DND-41 (cell line): ENCODE data around the gene ROPN1B.

Source experiments
- ATAC-seq: fragments of 200-7000 bp; cut with Tn5 transposase; 3 replicates; pipeline ENCODE4 v1.9.1; 2021; ENCODE audit warnings: low read depth; ENCODE audit not compliant: insufficient read depth
- DNase-seq: peaks from one replicate; pipeline ENCODE4 v3.0.0-alpha.2; 2020
- H2AFZ ChIP-seq: 2 replicates; pipeline ENCODE4 v1.6.0; 2012; ENCODE audit warnings: low read depth, low read length
- H3K27ac ChIP-seq: 2 replicates; pipeline ENCODE4 v1.5.1; 2012; ENCODE audit warnings: low read length, inconsistent platforms
- H3K27me3 ChIP-seq: fragments of 200-600 bp; sonication (generic); 2 replicates; pipeline ENCODE4 v1.6.0; 2012; ENCODE audit warnings: low read length, mild to moderate bottlenecking, inconsistent platforms; ENCODE audit not compliant: insufficient read depth, poor library complexity
- H3K36me3 ChIP-seq: 2 replicates; pipeline ENCODE4 v1.5.1; 2012; ENCODE audit warnings: low read length, inconsistent platforms; ENCODE audit not compliant: insufficient read depth
- H3K4me1 ChIP-seq: 2 replicates; pipeline ENCODE4 v1.5.1; 2012; ENCODE audit warnings: mild to moderate bottlenecking, low read length; ENCODE audit not compliant: insufficient read depth
- H3K4me2 ChIP-seq: 2 replicates; pipeline ENCODE4 v1.6.0; 2012; ENCODE audit warnings: mild to moderate bottlenecking, moderate library complexity, low read length, inconsistent platforms; ENCODE audit not compliant: insufficient read depth
- H3K4me3 ChIP-seq, 2 experiments: fragments of 200-600 bp in 1 of 2; shearing (Covaris generic) in 1 of 2; 2 replicates each; pipeline ENCODE4 v1.5.1; 2012 to 2016; ENCODE audit warnings: inconsistent platforms in 2 of 2, low read length in 2 of 2, mild to moderate bottlenecking in 2 of 2, low read depth in 1 of 2, moderate library complexity in 1 of 2
- H3K79me2 ChIP-seq: 2 replicates; pipeline ENCODE4 v1.6.0; 2012; ENCODE audit warnings: low read length, inconsistent platforms; ENCODE audit not compliant: insufficient read depth
- H3K9ac ChIP-seq: 2 replicates; pipeline ENCODE4 v1.6.0; 2012; ENCODE audit warnings: low read depth, mild to moderate bottlenecking, inconsistent platforms, low read length, moderate library complexity
- H3K9me3 ChIP-seq: 2 replicates; pipeline ENCODE4 v1.5.1; 2012; ENCODE audit warnings: low read length, moderate library complexity, mild to moderate bottlenecking, inconsistent platforms; ENCODE audit not compliant: insufficient read depth, severe bottlenecking
- H4K20me1 ChIP-seq: 2 replicates; pipeline ENCODE4 v1.6.0; 2012; ENCODE audit warnings: low read length; ENCODE audit not compliant: insufficient read depth
- EZH2 ChIP-seq: IDR thresholded peaks from 3 replicates; pipeline ENCODE4 v1.6.1; 2012; ENCODE audit warnings: borderline replicate concordance, low read depth, mild to moderate bottlenecking, moderate library complexity, low read length, inconsistent platforms; ENCODE audit not compliant: severe bottlenecking
- TF ChIP-seq, protein P1 (sequence below): IDR thresholded peaks from 2 replicates; pipeline ENCODE4 v1.5.1; 2012; ENCODE audit warnings: borderline replicate concordance, low read length, moderate library complexity, mild to moderate bottlenecking; ENCODE audit not compliant: poor library complexity, severe bottlenecking; ENCODE audit errors: extremely low read depth

The ROPN1B gene

GRCh38 chr3:126016616-126017015 is 47.6 kb downstream of the ROPN1B start:
- Histone ChIP-seq H3K27ac (no peak overlapping the region), H3K4me1 (no peaks in the 10 kb centered on the region), H3K79me2 (no peaks in the 10 kb centered on the region), H3K27me3 (no peaks in the 10 kb centered on the region), H3K4me3 (no peak overlapping the region), H4K20me1 (no peaks in the 10 kb centered on the region), H3K9ac (no peak overlapping the region), H2AFZ (no peak overlapping the region), H3K36me3 (no peaks in the 10 kb centered on the region), H3K4me2 (no peak overlapping the region), H3K9me3 (no peaks in the 10 kb centered on the region)
- ATAC-seq (no peak), DNase-seq (no peak)
- TF ChIP-seq, protein P1, sequence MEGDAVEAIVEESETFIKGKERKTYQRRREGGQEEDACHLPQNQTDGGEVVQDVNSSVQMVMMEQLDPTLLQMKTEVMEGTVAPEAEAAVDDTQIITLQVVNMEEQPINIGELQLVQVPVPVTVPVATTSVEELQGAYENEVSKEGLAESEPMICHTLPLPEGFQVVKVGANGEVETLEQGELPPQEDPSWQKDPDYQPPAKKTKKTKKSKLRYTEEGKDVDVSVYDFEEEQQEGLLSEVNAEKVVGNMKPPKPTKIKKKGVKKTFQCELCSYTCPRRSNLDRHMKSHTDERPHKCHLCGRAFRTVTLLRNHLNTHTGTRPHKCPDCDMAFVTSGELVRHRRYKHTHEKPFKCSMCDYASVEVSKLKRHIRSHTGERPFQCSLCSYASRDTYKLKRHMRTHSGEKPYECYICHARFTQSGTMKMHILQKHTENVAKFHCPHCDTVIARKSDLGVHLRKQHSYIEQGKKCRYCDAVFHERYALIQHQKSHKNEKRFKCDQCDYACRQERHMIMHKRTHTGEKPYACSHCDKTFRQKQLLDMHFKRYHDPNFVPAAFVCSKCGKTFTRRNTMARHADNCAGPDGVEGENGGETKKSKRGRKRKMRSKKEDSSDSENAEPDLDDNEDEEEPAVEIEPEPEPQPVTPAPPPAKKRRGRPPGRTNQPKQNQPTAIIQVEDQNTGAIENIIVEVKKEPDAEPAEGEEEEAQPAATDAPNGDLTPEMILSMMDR, result no peak
- no peak for TF ChIP-seq EZH2

DNA sequence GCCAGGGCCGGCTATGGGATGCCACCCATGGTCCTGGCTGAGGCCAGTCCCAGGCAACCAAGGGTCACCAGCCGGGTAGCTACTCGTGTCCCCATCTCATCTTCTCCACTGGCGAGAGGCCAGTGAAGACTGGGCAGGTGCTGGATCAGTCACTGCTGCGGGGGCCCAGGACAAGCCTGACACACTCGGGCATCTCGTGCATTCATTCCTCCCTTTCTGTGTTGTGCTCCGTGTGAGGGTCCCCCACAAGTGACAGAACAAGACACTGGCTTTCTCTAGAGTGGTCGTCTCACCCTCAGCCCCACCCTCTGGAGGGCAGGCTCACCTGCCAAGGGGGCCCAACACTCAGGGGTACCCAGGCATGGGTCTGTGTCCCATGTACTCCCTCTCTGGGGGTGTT is 48.4 kb downstream of the ROPN1B start:
- no peak overlapping the region for H3K27ac ChIP-seq

DNA sequence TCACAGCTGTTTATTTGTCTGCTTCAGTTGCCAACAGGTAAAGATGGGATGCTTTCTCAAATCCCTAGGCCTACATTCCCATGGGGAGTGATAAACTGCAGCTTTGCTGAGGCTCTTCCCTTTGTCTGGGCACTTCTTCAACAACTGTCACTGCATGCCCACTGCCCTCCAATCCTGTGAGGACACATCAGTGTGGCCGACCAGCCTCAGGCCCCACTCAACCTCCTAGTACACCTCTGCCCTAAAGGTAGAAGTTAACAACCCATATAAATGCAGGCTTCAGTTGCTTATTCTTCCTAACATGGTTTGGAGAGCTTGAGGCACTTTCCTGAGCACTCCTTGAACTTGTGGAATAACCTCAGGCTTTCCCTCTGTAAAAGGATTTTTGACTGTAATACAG is 49.6 kb downstream of the ROPN1B start:
- Histone ChIP-seq H4K20me1 (no peaks in the 10 kb centered on the region), H3K27me3 (no peaks in the 10 kb centered on the region), H3K4me3 (no peak overlapping the region), H3K4me1 (no peaks in the 10 kb centered on the region), H3K27ac (no peak overlapping the region), H2AFZ (no peak overlapping the region), H3K4me2 (no peak overlapping the region), H3K9me3 (no peaks in the 10 kb centered on the region), H3K79me2 (no peaks in the 10 kb centered on the region), H3K36me3 (no peaks in the 10 kb centered on the region), H3K9ac (no peak overlapping the region)
- ATAC-seq (no peak), DNase-seq (no peak)
- TF ChIP-seq EZH2, result no peak
- TF ChIP-seq, protein P1, result no peak

More for the DNA sequence above, 48.4 kb downstream of the ROPN1B start:
- no peak for TF ChIP-seq EZH2
- TF ChIP-seq, protein P1, result no peak
- no peaks in the 10 kb centered on the region for H3K4me1 ChIP-seq
- no peaks in the 10 kb centered on the region for H3K79me2 ChIP-seq
- no peaks in the 10 kb centered on the region for H3K27me3 ChIP-seq
- H4K20me1 ChIP-seq, result no peaks in the 10 kb centered on the region
- no peak for DNase-seq
- no peaks in the 10 kb centered on the region for H3K9me3 ChIP-seq
- H3K36me3 ChIP-seq, result no peaks in the 10 kb centered on the region
- H3K4me3 ChIP-seq, result no peak overlapping the region
- no peak overlapping the region for H2AFZ ChIP-seq
- no peak overlapping the region for H3K9ac ChIP-seq
- ATAC-seq, result no peak
- H3K4me2 ChIP-seq, result no peak overlapping the region

GRCh38 chr3:126018995-126019394 is 50.0 kb downstream of the ROPN1B start:
- no peaks in the 10 kb centered on the region for H3K9me3 ChIP-seq
- no peaks in the 10 kb centered on the region for H3K79me2 ChIP-seq
- DNase-seq (no peak), ATAC-seq (no peak)
- no peak overlapping the region for H3K27ac ChIP-seq
- TF ChIP-seq, protein P1, result no peak
- TF ChIP-seq EZH2, result no peak
- no peak overlapping the region for H3K4me2 ChIP-seq
- H4K20me1 ChIP-seq, result no peaks in the 10 kb centered on the region
- no peaks in the 10 kb centered on the region for H3K36me3 ChIP-seq
- no peaks in the 10 kb centered on the region for H3K27me3 ChIP-seq
- H2AFZ ChIP-seq, result no peak overlapping the region
- H3K4me3 ChIP-seq, result no peak overlapping the region
- no peaks in the 10 kb centered on the region for H3K4me1 ChIP-seq
- no peak overlapping the region for H3K9ac ChIP-seq
